Peyer's patch (tissue), 4 donors: ENCODE data around the gene STK32A. TPM values are rescaled to one million over a fixed set of nuclear protein-coding genes. Genes with fewer than 3 reads are reported as not detected.

Source experiments
- DNase-seq, 3 donors: peaks; one replicate each; pipeline ENCODE4 v3.0.0-alpha.2; 2017 to 2019
- H3K27ac ChIP-seq, 4 donors: fragments of 200-600 bp; sonication (generic); one replicate each; pipeline ENCODE4 v1.5.1; 2016 to 2019
- H3K27me3 ChIP-seq, 2 donors: fragments of 200-600 bp; sonication (generic); one replicate each; pipeline ENCODE4 v1.5.1; 2019
- H3K36me3 ChIP-seq, 3 donors: fragments of 200-600 bp; sonication (generic); one replicate each; pipeline ENCODE4 v1.5.1; 2016 to 2019
- H3K4me1 ChIP-seq, 4 donors: fragments of 200-600 bp; sonication (generic); one replicate each; pipeline ENCODE4 v1.5.1; 2016 to 2019
- H3K4me3 ChIP-seq, 4 donors: fragments of 200-600 bp; sonication (generic); 1 replicate in 3 of 4; 2 replicates in 1 of 4; pipeline ENCODE4 v1.5.1; 2016 to 2019; ENCODE audit warnings: mild to moderate bottlenecking in 1 of 4
- H3K9me3 ChIP-seq, 4 donors: fragments of 200-600 bp; sonication (generic); one replicate each; pipeline ENCODE4 v1.5.1; 2016 to 2019; ENCODE audit warnings: mild to moderate bottlenecking in 1 of 4
- POLR2A ChIP-seq, 2 donors: fragments of 450-650 bp; IDR thresholded peaks; one replicate each; pipeline ENCODE4 v1.5.1; 2017; ENCODE audit warnings: antibody characterized with exemption in 2 of 2, mild to moderate bottlenecking in 2 of 2, moderate library complexity in 2 of 2
- total RNA-seq, 4 donors: library from RNA; depleted of rRNA; stranded (reverse); fragments of >200 nt; gene quantifications; one replicate each; pipeline ENCODE4 v1.1.0, GENCODE V29; 2016
- TF ChIP-seq, protein P1 (sequence below), 6 experiments: fragments of 450-650 bp in 4 of 6; fragments of 200-600 bp in 2 of 6; sonication (generic) in 1 of 6; IDR thresholded peaks; one replicate each; pipeline ENCODE4 v1.5.1; 2017 to 2019; ENCODE audit warnings: antibody characterized with exemption in 6 of 6, mild to moderate bottlenecking in 3 of 6, moderate library complexity in 1 of 6

Gene STK32A
- total RNA-seq, 4 donors from 2014 or later, result 0.18 to 4.1 (median 0.32) TPM

DNA sequence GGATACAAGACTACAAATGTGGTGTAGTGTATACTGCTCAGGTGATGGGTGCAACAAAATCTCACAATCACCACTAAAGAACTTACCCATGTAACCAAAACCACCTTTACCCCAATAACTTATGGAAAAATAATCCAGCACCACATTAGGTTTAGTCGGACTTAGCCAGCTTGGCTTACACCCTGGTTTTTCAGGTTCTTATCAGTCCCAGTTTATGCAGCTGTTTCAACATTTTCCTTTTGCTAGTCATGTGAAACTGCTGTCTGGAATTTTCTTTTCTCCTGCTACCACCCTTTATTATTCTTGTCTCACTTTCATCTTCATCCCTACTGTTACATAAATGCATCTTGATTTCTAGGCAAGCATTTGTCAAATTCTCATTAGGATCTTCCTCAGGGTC lies 51.5 kb downstream of the STK32A start:
- Histone ChIP-seq H3K4me3 (no peak overlapping the region), H3K4me1 (no peaks in the 10 kb centered on the region), H3K27me3 (no peaks in the 10 kb centered on the region), H3K27ac (no peak overlapping the region), H3K9me3 (no peaks in the 10 kb centered on the region), H3K36me3 (no peaks in the 10 kb centered on the region)
- TF ChIP-seq, protein P1, sequence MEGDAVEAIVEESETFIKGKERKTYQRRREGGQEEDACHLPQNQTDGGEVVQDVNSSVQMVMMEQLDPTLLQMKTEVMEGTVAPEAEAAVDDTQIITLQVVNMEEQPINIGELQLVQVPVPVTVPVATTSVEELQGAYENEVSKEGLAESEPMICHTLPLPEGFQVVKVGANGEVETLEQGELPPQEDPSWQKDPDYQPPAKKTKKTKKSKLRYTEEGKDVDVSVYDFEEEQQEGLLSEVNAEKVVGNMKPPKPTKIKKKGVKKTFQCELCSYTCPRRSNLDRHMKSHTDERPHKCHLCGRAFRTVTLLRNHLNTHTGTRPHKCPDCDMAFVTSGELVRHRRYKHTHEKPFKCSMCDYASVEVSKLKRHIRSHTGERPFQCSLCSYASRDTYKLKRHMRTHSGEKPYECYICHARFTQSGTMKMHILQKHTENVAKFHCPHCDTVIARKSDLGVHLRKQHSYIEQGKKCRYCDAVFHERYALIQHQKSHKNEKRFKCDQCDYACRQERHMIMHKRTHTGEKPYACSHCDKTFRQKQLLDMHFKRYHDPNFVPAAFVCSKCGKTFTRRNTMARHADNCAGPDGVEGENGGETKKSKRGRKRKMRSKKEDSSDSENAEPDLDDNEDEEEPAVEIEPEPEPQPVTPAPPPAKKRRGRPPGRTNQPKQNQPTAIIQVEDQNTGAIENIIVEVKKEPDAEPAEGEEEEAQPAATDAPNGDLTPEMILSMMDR (IDR thresholded peaks at IDR 0.05), result no peak
- no peak for TF ChIP-seq POLR2A (IDR thresholded peaks at IDR 0.05)
- DNase-seq, result no peak

DNA sequence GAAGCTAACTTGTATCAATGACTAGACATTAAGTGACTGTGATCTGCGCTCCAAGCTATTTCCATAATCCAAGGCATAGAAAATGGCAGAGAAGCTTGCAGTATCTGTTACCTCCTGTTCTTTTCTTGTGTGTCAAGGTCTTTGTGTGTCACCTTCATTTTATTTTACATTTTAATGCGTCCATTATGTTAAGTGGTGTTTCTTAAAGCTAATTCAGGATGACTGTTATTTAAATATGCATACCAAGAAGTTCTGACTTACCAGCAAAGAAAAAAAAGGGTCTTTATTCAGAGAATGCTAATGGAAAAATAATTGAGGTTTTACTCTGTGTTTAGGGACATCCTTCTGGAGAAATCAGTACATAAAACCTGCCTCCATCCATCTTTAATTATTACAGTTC lies 52.3 kb downstream of the STK32A start:
- H3K27me3 ChIP-seq, result no peaks in the 10 kb centered on the region
- H3K9me3 ChIP-seq, result no peaks in the 10 kb centered on the region
- no peaks in the 10 kb centered on the region for H3K36me3 ChIP-seq
- H3K4me3 ChIP-seq, result no peak overlapping the region
- H3K27ac ChIP-seq, result no peak overlapping the region
- TF ChIP-seq POLR2A (IDR thresholded peaks at IDR 0.05), result no peak
- TF ChIP-seq, protein P1 (IDR thresholded peaks at IDR 0.05), result no peak
- no peaks in the 10 kb centered on the region for H3K4me1 ChIP-seq
- DNase-seq, result no peak

DNA sequence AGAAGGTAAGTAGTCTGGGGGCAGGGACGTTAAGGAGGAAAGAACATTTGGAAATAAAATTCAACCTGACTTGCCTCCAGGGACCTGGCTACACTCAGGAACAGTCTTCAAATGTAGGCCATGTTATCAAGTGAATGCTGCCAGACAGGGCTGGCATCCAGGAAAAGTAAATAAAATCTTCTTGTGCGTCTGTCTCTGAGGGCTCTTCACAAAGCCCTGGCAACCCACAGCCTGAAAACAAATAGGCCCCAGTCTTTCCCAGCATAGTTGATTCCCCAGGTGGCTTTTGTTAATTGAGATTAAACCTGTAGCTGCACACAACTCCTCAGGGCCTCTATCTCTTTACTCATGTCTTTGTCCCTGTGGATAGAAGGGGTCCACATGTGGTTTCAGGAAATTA lies 55.4 kb downstream of the STK32A start:
- no peak for TF ChIP-seq POLR2A (IDR thresholded peaks at IDR 0.05)
- Histone ChIP-seq H3K36me3 (no peaks in the 10 kb centered on the region), H3K27ac (no peak overlapping the region), H3K27me3 (no peaks in the 10 kb centered on the region), H3K4me3 (no peak overlapping the region), H3K4me1 (no peaks in the 10 kb centered on the region), H3K9me3 (no peaks in the 10 kb centered on the region)
- DNase-seq, result no peak

DNA sequence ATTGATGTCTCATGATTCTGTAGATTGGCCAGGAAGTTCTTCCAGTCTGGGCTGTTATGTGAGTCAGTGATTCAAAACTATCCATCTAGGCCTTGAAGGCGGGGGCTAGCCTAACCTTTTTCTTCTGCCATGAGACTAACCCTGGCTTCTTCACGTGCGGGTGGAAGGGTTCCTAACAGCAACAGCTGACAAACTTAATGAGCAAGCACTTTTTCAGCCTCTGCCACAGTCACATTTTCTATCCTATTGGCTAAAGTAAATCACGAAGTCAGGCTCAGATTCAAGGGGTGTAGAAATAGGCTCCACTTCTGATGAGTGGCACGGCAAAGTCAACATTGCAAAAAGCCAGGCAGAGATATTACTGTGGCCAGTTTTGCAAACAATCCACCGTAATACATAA lies 68.4 kb downstream of the STK32A start:
- Histone ChIP-seq H3K27me3 (no peaks in the 10 kb centered on the region), H3K27ac (no peak overlapping the region), H3K4me3 (no peak overlapping the region), H3K4me1 (no peaks in the 10 kb centered on the region), H3K9me3 (no peaks in the 10 kb centered on the region), H3K36me3 (no peaks in the 10 kb centered on the region)
- TF ChIP-seq, protein P1 (IDR thresholded peaks at IDR 0.05), result no peak
- TF ChIP-seq POLR2A (IDR thresholded peaks at IDR 0.05), result no peak
- DNase-seq, result no peak

DNA sequence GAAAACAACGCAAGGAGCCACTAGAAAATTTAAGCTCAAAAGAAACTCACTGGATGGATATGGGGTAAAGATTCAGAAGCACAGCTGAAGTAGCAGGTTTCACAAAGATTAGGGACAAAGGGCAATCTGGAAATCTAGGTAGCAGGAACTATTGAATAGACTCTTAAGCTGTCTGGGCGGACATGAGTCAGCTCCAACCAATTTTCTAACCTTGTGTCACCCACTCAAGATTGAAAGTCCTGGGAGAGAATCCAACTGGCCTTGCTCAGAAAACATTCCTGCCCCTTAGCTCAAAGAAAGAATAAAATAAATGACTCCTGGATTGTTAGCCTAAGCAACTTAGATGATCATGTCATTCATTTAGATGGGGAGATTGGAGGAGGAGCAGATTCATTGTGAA lies 69.2 kb downstream of the STK32A start:
- no peaks in the 10 kb centered on the region for H3K4me1 ChIP-seq
- H3K27me3 ChIP-seq, result no peaks in the 10 kb centered on the region
- no peak for DNase-seq
- H3K9me3 ChIP-seq, result no peaks in the 10 kb centered on the region
- H3K36me3 ChIP-seq, result no peaks in the 10 kb centered on the region
- H3K4me3 ChIP-seq, result no peak overlapping the region
- TF ChIP-seq, protein P1 (IDR thresholded peaks at IDR 0.05), result no peak
- TF ChIP-seq POLR2A (IDR thresholded peaks at IDR 0.05), result no peak
- H3K27ac ChIP-seq, result no peak overlapping the region

DNA sequence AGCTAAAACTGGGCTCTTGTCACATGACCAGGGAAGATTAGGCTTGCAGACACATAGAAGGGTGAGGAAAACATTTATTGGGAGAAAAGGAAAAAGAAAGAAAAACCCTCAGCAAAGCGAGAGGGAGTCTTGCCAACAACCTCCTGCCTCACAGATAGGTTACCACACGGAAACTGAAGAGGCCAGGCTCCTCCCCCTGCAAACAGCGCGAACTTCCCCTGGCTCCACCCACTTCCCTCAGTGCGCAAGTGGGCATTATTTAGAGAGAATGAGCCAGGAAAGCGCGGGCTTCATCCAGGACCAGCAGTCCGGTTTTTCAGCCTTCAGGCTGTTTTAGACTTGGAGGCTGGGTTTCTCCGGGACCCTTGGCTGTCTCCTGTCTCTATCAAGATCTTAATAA lies 70.3 kb downstream of the STK32A start:
- no peak for DNase-seq
- Histone ChIP-seq H3K4me3 (no peak overlapping the region), H3K27me3 (no peaks in the 10 kb centered on the region), H3K9me3 (no peaks in the 10 kb centered on the region), H3K4me1 (no peaks in the 10 kb centered on the region), H3K27ac (no peak overlapping the region), H3K36me3 (no peaks in the 10 kb centered on the region)
- no peak for TF ChIP-seq POLR2A (IDR thresholded peaks at IDR 0.05)
- TF ChIP-seq, protein P1 (IDR thresholded peaks at IDR 0.05), result no peak
